Type B pancreatic cell (in vitro differentiated cells): Measurements from ENCODE around the gene OR11L1. TPM values are rescaled to one million over a fixed set of nuclear protein-coding genes. Genes with fewer than 3 reads are reported as not detected.

Experiments
- DNase-seq: peaks from one replicate; pipeline ENCODE4 v3.0.0; 2021; ENCODE audit warnings: mixed read lengths; ENCODE audit not compliant: unreplicated experiment; ENCODE audit errors: extremely low spot score
- H3K27ac Mint-ChIP-seq: 2 replicates; pipeline ENCODE4 v1.8.0; 2021; ENCODE audit warnings: mild to moderate bottlenecking, mixed read lengths
- H3K27me3 Mint-ChIP-seq: 2 replicates; pipeline ENCODE4 v1.8.0; 2021; ENCODE audit warnings: mixed read lengths
- H3K36me3 Mint-ChIP-seq: 2 replicates; pipeline ENCODE4 v1.8.0; 2021; ENCODE audit warnings: mixed read lengths
- H3K4me1 Mint-ChIP-seq: one replicate; pipeline ENCODE4 v1.8.0; 2021; ENCODE audit warnings: mixed read lengths; ENCODE audit not compliant: unreplicated experiment
- H3K4me3 Mint-ChIP-seq: 2 replicates; pipeline ENCODE4 v1.8.0; 2021; ENCODE audit warnings: mild to moderate bottlenecking, mixed read lengths
- H3K9me3 Mint-ChIP-seq: 2 replicates; pipeline ENCODE4 v1.8.0; 2021; ENCODE audit warnings: mixed read lengths
- CTCF ChIP-seq: fragments of 200-600 bp; sonication (generic); conservative IDR thresholded peaks from 2 replicates; pipeline ENCODE4 v1.5.0; 2021; ENCODE audit warnings: antibody characterized with exemption, mild to moderate bottlenecking
- long read RNA-seq: library from polyadenylated mRNA; unstranded; transcript quantifications from one replicate; pipeline ENCODE4 v2.0.0, GENCODE V29; 2020
- total RNA-seq: library from RNA; stranded (reverse); gene quantifications from 2 replicates; pipeline ENCODE4 v1.2.1, GENCODE V29; 2021; ENCODE audit warnings: low replicate concordance

The OR11L1 gene, protein sequence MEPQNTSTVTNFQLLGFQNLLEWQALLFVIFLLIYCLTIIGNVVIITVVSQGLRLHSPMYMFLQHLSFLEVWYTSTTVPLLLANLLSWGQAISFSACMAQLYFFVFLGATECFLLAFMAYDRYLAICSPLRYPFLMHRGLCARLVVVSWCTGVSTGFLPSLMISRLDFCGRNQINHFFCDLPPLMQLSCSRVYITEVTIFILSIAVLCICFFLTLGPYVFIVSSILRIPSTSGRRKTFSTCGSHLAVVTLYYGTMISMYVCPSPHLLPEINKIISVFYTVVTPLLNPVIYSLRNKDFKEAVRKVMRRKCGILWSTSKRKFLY
- not detected in 2 replicates for total RNA-seq
- long read RNA-seq, result 0 reads

DNA sequence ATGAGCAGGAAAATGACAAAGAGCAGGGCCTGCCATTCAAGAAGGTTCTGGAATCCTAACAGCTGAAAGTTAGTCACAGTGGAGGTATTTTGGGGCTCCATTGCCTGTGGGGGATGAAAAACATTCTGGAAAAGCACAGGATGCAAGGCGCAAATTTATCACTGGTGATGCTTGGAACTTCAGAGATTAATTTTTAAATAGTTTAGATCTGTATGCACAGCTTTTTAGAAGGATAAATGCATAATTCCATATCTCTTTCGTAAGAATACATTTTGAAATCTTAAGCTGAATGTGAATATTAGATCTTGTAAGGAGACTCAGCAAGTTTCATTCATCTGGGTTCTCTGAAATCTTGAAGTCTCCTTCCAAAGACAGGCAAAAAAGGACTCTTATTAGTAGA is at the start of gene OR11L1:
TSS of gene OR11L1 (minus strand) at position 101 of the 400 bp plus-strand sequence. CDS start at position 101, 0 bp downstream.
- H3K9me3 Mint-ChIP-seq, result peaks cover 4% of the 10 kb centered on the region
- no peak within 1 kb of the TSS for H3K4me3 Mint-ChIP-seq

GRCh38 chr1:247884797-247885413 is 43.2 kb upstream of the OR11L1 start:
- Mint-ChIP-seq H3K36me3 (no peaks in the 10 kb centered on the region), H3K4me3 (no peak overlapping the region), H3K9me3 (no peaks in the 10 kb centered on the region), H3K27ac (no peak overlapping the region), H3K4me1 (no peaks in the 10 kb centered on the region), H3K27me3 (no peaks in the 10 kb centered on the region)
- no peak for TF ChIP-seq CTCF
- no peak for DNase-seq

More for the DNA sequence above, at the start of gene OR11L1:
- Mint-ChIP-seq H3K4me1 (no peaks in the 10 kb centered on the region), H3K27ac (no peak within 1 kb of the TSS), H3K36me3 (no peaks in the 10 kb centered on the region), H3K27me3 (no peaks in the 10 kb centered on the region)
- TF ChIP-seq CTCF, result no peak
- no peak for DNase-seq

DNA sequence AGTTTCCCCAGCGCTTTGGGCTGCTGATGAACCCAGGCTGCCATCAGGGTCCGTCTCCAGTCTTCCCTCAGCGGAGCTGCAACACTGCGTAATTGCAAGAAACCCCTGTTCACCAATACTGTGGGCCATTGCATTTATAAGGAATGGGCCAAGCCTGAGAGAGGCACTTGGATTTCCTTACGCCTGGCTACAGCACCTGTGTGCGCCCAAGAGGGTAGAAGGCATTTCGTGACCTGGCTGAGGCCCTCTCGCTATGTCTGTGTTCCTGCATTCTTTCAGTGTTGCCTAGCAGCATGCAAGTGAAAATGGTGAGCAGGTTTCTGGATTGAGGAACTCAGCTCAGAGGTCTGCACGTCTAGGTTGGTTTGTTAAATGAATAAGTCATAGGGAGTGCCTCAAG is 41.6 kb upstream of the OR11L1 start:
- Mint-ChIP-seq H3K9me3 (peaks cover 4% of the 10 kb centered on the region), H3K27ac (no peak overlapping the region), H3K4me3 (no peak overlapping the region), H3K27me3 (no peaks in the 10 kb centered on the region), H3K36me3 (no peaks in the 10 kb centered on the region), H3K4me1 (no peaks in the 10 kb centered on the region)
- no peak for TF ChIP-seq CTCF
- no peak for DNase-seq

- DNase-seq, result no peak
- H3K4me3 Mint-ChIP-seq, result no peak overlapping the region
- peaks cover 4% of the 10 kb centered on the region for H3K9me3 Mint-ChIP-seq
- H3K4me1 Mint-ChIP-seq, result no peaks in the 10 kb centered on the region
- H3K27me3 Mint-ChIP-seq, result no peaks in the 10 kb centered on the region
- TF ChIP-seq CTCF, result no peak
- no peaks in the 10 kb centered on the region for H3K36me3 Mint-ChIP-seq
- H3K27ac Mint-ChIP-seq, result no peak overlapping the region
Measured at GRCh38 chr1:247865416-247865815, 23.7 kb upstream of the OR11L1 start.

- no peak for TF ChIP-seq CTCF
- Mint-ChIP-seq H3K27me3 (no peaks in the 10 kb centered on the region), H3K9me3 (peaks cover 3% of the 10 kb centered on the region), H3K4me3 (no peak overlapping the region), H3K36me3 (no peaks in the 10 kb centered on the region), H3K4me1 (no peaks in the 10 kb centered on the region), H3K27ac (no peak overlapping the region)
- DNase-seq, result no peak
Measured at GRCh38 chr1:247864644-247865043, 22.9 kb upstream of the OR11L1 start.
